GM12874 (cell line): ENCODE measurements around the gene HTR2A.

Source experiments
- CTCF ChIP-seq: IDR thresholded peaks from 2 replicates; pipeline ENCODE4 v1.5.1; 2011; ENCODE audit warnings: low read depth, mild to moderate bottlenecking, control low read depth, low read length, moderate library complexity; ENCODE audit not compliant: insufficient read depth

HTR2A gene

GRCh38 chr13:46855166-46855565 is 41.7 kb downstream of the HTR2A start:
- TF ChIP-seq CTCF = no peak

DNA sequence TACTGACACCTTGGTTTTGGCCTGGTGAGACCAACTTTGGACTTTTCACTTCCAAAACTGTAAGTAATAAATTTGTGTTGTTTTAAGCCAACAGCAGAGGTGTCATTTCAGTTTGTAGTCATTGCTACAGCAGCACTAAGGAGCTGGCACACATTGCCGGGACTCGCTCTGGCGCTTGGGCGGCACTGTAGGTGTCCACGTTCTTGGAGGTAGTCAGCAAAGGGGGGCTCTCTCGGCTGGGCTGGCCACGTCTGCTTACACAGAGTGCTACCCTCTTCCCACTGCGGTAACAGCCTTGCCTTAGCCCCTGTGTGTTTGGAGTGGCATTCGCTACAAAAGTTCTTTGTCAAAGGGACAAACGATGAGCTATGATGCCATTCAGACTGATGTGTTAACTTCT is 44.7 kb downstream of the HTR2A start:
- no peak for TF ChIP-seq CTCF

- TF ChIP-seq CTCF = no peak
Measured at GRCh38 chr13:46850214-46850613, 46.6 kb downstream of the HTR2A start.

- TF ChIP-seq CTCF = no peak
Measured at GRCh38 chr13:46846726-46847125, 50.1 kb downstream of the HTR2A start.

GRCh38 chr13:46845146-46845545 is 51.7 kb downstream of the HTR2A start:
- TF ChIP-seq CTCF = no peak

GRCh38 chr13:46844431-46844830 is 52.4 kb downstream of the HTR2A start:
- TF ChIP-seq CTCF = no peak

- no peak for TF ChIP-seq CTCF
Measured at GRCh38 chr13:46839399-46839798, 57.5 kb downstream of the HTR2A start.

DNA sequence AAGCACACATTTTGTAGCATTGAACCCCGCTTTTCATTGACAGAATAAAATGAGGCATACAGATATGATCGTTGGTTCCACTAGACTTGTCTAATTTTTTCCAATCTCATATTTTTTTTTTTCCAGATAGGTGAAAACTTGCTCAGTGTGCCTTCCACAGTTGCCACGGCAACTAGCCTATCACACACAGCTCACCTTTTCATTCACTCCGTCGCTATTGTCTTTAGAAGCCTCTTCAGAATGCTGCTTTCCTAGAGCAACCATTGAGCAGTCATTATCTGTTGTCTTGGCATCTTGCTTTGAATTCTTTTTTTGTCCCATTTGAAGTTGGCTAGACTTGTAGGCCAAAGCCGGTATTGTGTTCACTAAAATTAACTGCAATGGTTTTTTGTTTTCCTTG is 62.2 kb downstream of the HTR2A start:
- no peak for TF ChIP-seq CTCF
